NCI-H1105 treated with DMSO at 0.1 percent for 48 hours (cell line): ENCODE data around the gene SLC16A7.
A peak's percentile ranks its signal among the peaks of the same experiment; 100 is the strongest.
"Not testable (repeated sequence)": the region's sequence is repeated elsewhere in the genome, so short reads cannot be mapped to it uniquely, and the experiment has no call there.

Experiments
- DNase-seq: peaks from one replicate; lab custom pipeline; 2025; lab: John Stamatoyannopoulos, UW

Gene SLC16A7

DNA sequence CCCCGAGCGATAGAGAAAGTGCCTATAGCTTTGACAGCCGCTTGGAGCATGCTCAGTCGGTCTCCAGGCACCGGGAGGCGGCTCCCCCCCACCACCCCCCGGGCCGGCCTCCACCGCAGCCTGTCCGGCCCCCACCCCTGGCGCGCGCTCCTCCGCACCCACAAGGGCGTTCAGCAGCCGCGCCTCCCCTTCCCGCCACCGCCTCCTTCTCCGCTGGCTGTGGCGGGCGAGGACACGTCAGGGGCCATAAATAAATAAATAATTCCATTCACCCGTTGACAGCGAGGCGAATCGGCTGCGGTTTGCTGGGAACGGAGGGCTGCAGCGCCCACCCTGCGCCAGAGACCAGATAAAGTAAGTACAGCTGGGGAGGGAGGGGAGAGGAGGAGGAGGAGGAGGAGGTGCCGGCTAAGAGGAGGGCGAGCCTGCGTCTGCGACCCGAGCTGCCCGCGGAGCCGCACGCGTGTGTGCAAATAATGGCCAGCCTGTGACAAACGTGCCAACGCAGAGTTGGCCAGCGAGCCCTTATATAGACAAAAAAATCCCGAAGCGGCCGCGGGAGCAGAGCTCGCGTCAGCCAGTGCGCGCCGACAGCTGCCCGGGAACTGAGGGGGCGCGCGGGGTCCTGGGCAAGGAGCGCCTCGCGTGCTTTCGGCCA lies at the start of gene SLC16A7:
Gene SLC16A7 (plus strand): TSS at position 147 of the 658 bp plus-strand sequence. CDS start 108,773 bp downstream, outside the sequence.
- DNase-seq = peak; percentile 64

DNA sequence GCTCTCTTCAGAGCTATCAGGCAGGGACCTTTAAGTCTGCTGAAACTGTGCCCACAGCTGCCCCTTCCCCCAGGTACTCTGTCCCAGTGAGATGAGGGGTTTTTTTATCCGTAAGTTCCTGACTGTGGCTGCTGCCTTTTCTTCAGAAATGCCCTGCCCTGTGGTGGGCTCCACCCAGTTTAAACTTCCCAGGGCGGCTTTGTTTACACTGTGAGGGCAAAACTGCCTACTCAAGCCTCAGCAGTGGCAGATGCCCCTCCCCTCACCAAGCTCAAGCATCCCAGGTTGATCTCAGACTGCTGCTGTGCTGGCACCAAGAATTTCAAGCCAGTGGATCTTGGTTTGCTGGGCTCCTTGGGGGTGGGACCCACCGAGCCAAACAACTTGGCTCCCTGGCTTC lies 46.9 kb upstream of the SLC16A7 start:
- DNase-seq = no peak

DNA sequence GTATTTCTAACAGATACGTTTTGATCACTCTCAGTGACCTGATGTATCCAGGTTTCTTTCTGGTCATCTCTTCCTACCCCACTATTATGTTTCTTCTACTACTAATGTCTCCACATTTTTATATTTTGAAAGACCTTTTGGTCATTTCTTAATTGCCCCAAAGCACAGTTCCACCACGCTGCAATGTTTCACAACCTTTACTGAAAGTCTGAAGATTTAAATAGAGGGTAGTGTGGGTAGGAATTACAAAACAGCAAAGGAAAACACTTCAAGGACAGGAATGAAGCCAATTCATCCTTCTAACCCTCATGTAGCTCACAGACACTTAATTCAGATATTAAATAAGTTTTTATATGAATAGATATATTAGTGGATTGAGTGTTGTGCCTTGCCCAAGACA lies 36.1 kb upstream of the SLC16A7 start:
- DNase-seq = no peak

GRCh38 chr12:59570145-59570544 lies 25.7 kb upstream of the SLC16A7 start:
- DNase-seq = no peak

DNA sequence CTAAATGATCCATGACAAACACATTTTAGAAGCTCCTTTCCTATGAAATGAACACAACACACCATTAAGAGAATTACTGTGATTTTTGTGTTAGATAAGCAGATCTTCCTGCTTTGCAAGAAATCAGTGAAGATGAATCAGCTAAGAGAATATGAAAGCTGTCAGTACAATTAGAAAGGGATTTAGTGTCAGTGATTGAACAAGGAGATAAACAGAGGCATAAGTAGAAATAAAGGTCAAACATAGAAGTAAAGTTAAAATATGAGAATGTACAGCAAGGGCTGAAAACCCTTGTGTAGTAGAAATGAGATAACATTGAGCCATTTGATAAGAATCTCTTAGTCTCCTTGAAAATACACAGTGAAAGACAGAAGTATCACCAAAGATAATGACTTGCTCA lies 21.4 kb upstream of the SLC16A7 start:
- DNase-seq = no peak

DNA sequence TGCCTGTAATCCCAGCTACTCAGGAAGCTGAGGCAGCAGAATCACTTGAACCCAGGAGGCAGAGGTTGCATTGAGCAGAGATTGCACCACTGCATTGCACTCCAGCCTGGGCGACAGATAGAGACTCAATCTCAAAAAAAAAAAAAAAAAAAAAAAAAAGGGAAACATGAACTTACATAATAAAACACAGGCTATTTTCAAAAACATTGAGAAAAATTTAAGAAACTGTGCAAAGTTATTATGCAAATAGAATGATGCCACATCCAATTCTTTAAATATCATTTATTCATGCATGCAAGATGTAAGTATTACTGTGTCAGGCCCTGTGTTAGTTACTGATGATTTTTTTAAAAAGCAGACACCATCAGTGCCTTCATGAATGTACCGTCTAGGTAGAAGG lies 20.0 kb upstream of the SLC16A7 start:
- DNase-seq = no peak

DNA sequence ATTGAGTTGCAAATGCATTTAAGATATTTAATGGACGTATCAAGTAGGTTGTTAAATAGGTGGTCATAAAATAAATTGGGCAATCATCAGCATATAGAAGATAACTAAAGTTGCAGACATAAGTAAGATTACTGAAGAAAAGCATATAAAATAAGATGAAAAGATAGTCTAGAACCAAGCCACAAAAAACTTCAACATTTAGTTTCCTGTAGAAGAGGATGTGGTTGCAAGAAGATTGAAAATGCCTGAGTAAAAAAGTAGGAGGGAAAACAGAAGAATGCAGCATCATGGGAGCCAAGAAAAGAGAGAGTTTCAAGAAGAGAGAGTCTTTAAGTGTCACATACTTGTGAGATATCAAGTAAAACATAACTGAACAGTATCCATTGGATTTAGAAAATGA lies 17.6 kb upstream of the SLC16A7 start:
- DNase-seq = no peak

DNA sequence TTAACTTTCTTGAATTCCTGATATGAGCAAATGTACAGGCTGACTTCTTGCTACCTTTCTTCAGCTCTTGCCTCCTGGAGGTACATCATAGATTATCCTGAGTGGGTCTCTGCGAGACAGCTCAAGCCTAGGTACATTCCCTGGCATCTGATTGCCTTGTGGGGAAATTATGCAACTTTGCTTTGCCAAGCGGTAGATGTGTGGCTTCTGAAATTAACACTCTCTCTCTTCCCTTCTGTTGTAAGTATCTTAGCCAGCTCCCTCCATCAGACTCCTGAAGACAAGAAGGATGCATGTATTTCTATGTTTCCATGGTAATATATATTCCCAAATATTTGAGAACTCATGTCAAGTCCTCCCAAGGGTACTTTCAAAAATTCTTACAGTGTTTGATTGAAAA lies 16.2 kb upstream of the SLC16A7 start:
- no peak for DNase-seq

DNA sequence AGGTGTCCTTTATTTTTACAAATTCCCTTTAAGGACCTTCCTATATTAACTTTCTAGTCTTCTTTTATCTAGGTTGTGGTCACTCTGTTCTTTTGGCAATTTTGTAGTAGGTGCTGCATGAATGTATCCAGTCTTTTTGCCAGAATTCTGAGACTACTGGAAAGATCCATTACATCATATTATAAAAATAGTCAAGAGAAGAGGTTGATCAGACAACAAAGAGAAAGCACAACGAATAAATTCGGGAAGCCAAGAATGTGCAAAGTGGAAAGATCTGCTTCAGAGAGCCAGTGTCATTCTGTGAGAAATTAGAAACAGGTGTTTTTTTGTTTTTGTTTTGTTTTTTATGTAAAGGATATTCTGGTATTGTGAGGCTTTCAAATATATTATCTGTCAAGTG lies 15.8 kb upstream of the SLC16A7 start:
- no peak for DNase-seq

DNA sequence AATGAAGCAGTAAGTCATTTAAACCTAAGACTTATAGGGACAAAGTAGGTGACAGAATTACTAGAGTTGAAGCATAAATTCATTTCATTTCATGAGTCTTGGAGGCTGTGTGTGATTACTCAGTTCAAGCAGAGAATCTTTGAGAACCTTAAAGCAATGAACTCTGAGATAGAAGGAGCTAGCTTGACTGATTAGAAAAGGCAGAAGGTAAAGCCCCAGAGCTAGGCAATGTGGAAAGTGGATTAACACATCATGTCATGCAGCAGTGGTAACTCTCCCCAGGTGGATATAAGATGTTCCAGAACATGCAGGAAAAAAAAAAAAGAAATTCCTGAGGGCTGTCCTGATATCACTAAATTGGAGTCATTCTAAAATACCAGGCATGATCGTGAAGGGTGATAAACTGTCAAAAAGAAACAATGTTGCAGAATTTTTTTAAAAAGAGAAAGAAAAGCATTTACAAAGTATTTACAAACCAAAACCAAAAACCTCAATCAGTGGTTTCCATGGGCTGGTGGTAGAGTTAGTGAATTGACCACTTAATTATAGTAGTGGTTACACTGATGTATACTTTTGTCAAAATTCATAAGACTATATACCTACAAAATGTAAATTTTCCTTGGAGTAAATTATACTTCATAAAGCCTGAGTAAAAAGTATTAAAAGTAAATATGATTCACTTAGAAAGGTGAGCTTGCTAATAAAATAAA lies 12.7 kb upstream of the SLC16A7 start:
- no peak for DNase-seq

DNA sequence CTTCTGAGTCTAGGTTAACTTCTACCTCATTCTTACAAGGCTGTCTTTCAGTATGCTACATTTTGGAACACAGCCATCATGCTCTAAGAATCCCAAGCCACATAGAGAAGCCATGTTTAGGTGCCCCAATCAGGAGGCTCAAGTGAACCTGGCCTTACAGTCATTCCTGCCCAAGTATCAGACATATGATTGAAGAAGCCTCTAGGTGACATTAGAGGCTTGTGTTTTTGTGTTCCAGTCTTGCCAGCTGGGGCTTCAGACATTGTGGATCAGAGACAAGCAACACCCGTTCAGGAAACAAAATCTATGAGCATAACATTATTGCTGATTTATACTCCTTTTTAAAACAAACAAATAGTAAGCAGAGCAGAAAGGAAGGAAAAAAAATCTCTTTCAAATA lies 8.1 kb upstream of the SLC16A7 start:
- DNase-seq = no peak

GRCh38 chr12:59593761-59594160 lies 2.1 kb upstream of the SLC16A7 start:
- DNase-seq = no peak

GRCh38 chr12:59594943-59595500 lies 807 bp upstream of the SLC16A7 start:
- DNase-seq = no peak

GRCh38 chr12:59595565-59595882 lies 305 bp upstream of the SLC16A7 start:
- no peak for DNase-seq

DNA sequence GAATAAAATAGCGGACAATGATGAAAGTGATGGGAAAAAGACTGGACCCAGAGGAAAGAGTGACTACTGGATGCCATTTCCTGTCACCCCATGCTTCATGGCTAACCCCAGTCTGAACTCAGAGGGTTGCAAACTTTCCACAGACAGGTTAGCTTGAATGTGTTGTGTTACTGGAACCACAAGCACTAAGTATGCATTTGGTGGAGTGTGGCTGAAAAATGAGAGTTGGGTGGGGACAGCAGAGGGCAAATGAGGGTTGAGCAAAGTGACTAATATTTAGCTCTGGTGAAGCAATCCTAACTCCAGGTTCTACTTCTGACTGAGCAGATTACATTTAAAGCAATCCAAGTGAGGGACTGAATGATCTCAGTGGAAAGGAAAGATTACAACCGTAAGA lies 1.6 kb downstream of the SLC16A7 start:
- no peak for DNase-seq

GRCh38 chr12:59600171-59600570 lies 4.3 kb downstream of the SLC16A7 start:
- no peak for DNase-seq

DNA sequence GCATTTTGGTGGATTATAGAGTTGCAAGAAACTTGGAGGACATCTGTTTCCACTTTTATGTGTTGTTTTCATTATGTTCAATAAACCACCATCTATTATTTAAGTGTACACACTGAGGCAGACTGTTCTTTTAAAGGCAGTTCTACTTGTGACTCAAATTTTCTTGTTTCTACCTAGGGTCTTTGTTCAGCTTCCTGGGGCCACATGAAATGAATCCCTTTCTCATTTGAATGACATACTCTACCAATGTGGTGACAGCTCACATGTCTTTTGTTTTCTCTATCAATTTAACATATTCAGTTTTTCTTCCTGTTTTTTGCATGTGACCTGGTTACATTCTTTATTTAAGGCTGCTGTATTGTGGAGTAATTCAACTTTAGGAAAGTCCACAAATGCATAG lies 7.9 kb downstream of the SLC16A7 start:
- DNase-seq = no peak

DNA sequence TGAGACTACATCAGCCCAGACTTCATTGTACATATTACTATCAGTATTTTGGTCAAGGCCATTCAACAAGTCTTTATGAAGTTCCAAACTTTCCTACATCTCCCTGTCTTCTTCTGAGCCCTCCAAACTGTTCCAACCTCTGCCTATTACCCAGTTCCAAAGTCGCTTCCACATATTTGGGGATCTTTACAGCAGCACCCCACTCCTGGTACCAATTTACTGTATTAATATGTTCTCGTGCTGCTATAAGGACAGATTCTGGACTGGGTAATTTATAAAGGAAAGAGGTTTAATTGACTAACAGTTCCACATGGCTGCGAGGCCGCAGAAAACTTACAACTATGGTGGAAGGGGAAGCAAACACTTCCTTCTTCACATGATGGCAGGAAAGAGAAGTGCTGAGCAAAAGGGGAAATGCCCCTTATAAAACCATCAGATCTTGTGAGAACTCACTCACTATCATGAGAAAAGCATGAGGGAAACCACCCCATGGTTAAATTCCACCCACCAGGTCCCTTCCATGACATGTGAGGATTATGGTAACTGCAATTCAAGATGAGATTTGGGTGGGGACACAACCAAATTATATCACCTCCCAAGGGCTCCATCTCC lies 17.1 kb downstream of the SLC16A7 start:
- not testable (repeated sequence) for DNase-seq

- no peak for DNase-seq
Observed at GRCh38 chr12:59615392-59616165, 19.8 kb downstream of the SLC16A7 start.

DNA sequence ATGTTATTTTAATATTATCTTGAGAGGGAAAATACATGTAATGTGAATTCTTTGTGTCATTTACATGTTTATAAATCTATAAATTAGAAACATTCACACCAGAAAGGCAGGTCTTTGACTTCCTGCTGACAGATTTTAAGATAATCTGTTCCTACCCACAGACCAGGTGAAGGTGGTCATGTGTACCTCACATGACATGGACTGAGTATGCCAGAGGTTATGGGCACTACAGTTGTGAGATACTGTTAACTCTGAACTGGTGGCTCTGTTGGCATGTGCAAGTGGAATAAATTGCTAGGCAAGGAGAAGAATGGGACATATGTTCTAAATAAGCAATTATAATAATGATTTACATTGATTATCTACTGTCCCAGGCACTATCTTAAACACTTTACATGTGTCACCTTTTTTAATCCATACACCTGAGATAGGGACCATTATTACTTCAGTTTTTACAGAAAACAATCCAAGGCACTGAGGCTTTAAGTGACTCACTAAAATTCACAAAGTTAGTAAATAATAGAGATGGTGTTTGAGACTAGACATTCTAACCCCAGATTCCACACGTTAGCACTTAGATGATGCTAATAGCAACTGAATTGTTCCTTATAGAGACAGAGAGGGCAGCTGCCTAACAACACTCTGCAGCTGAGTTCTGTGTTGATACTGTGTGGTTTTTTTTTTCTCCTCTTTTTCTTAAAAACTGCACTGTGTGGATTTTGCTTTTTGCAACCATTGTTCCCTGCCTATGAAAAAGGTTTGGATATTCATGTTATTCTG lies 23.8 kb downstream of the SLC16A7 start:
- DNase-seq = no peak

DNA sequence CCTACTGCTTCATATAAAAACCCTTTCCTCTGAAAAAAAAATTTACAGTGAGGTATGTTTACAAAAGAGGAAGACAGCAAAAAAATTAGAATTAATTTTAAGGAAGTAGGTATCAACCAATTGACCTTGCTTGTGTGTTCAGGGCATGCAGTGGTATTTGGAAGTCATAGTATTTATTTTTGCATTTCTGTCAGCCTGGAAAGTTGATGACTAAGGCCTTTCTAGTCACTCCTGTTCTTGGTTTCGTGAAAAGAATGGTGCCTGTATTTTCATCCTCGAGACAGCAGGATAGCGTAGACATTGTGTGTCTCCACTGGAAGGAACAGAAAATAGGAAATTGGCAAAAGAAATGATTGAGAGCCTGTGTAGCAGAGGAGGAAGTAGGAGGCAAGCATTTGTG lies 24.5 kb downstream of the SLC16A7 start:
- no peak for DNase-seq
